ENCODE results near the gene BNC2.
"Not testable (repeated sequence)": the region's sequence is repeated elsewhere in the genome, so short reads cannot be mapped to it uniquely, and the experiment has no call there.

The BNC2 gene

DNA sequence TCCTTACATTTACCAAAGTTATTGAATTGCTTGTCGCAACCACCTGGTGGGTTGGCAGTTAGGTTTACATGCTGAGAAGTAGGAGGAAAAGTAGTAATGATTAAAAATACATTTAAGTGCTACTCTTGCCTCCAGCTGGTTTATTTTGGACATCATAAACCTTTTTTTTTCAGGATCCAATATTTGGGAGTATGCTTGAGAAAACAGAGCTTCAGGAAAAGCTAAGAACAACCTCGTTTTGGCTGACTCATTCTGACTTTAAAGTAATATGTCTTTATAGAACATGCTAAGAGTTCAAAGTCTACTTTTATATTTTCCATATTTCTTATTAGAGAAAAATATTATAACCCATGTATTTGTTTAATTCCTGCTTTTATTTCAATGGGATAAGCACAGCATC, 41.7 kb upstream of the BNC2 start:
- Histone ChIP-seq H3K4me3 (replicated peaks; ENCODE audit: insufficient read depth, low read length) (no peak overlapping the region), H3K27me3 (ENCODE audit: insufficient read depth, poor library complexity, severe bottlenecking) (no peaks in the 10 kb centered on the region), H3K27ac (replicated peaks) (no peak overlapping the region)
- TF ChIP-seq SPI1 (IDR thresholded peaks at IDR 0.05; ENCODE audit: borderline replicate concordance, low read depth), result no peak
- TF ChIP-seq, protein P1, sequence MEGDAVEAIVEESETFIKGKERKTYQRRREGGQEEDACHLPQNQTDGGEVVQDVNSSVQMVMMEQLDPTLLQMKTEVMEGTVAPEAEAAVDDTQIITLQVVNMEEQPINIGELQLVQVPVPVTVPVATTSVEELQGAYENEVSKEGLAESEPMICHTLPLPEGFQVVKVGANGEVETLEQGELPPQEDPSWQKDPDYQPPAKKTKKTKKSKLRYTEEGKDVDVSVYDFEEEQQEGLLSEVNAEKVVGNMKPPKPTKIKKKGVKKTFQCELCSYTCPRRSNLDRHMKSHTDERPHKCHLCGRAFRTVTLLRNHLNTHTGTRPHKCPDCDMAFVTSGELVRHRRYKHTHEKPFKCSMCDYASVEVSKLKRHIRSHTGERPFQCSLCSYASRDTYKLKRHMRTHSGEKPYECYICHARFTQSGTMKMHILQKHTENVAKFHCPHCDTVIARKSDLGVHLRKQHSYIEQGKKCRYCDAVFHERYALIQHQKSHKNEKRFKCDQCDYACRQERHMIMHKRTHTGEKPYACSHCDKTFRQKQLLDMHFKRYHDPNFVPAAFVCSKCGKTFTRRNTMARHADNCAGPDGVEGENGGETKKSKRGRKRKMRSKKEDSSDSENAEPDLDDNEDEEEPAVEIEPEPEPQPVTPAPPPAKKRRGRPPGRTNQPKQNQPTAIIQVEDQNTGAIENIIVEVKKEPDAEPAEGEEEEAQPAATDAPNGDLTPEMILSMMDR (IDR thresholded peaks at IDR 0.05; ENCODE audit: insufficient read depth, low read length), result no peak
- no peak for TF ChIP-seq GABPA (IDR thresholded peaks at IDR 0.05; ENCODE audit: low read depth)
- TF ChIP-seq, protein P2, sequence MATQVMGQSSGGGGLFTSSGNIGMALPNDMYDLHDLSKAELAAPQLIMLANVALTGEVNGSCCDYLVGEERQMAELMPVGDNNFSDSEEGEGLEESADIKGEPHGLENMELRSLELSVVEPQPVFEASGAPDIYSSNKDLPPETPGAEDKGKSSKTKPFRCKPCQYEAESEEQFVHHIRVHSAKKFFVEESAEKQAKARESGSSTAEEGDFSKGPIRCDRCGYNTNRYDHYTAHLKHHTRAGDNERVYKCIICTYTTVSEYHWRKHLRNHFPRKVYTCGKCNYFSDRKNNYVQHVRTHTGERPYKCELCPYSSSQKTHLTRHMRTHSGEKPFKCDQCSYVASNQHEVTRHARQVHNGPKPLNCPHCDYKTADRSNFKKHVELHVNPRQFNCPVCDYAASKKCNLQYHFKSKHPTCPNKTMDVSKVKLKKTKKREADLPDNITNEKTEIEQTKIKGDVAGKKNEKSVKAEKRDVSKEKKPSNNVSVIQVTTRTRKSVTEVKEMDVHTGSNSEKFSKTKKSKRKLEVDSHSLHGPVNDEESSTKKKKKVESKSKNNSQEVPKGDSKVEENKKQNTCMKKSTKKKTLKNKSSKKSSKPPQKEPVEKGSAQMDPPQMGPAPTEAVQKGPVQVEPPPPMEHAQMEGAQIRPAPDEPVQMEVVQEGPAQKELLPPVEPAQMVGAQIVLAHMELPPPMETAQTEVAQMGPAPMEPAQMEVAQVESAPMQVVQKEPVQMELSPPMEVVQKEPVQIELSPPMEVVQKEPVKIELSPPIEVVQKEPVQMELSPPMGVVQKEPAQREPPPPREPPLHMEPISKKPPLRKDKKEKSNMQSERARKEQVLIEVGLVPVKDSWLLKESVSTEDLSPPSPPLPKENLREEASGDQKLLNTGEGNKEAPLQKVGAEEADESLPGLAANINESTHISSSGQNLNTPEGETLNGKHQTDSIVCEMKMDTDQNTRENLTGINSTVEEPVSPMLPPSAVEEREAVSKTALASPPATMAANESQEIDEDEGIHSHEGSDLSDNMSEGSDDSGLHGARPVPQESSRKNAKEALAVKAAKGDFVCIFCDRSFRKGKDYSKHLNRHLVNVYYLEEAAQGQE (IDR thresholded peaks at IDR 0.05; ENCODE audit: insufficient replicate concordance, low read depth), result no peak
- no peak for TF ChIP-seq POLR2AphosphoS5 (IDR thresholded peaks at IDR 0.05; ENCODE audit: low read depth)
- DNase-seq (ENCODE audit: low read depth in 1 of 2, low spot score in 1 of 2), result no peak

DNA sequence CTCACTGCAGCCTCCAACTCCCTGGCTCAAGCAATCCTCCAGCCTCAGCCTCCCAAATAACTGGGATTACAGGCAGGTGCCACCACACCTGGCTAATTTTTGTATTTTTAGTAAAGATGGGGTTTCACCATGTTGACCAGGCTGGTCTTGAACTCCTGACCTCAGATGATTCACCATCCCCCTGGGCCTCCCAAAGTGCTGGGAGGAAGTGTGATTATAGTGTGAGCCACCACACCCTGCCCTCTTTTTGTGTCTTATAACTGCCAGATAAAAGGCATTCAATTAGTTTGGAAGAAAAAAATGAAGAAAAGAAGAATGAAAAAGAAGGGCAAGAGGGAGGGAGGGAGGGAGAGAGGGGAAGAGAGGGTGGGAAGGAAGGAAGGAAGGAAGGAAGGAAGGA, 37.7 kb upstream of the BNC2 start:
- DNase-seq (ENCODE audit: low read depth in 1 of 2, low spot score in 1 of 2); H3K27me3 ChIP-seq (ENCODE audit: insufficient read depth, poor library complexity, severe bottlenecking): not testable (repeated sequence)

DNA sequence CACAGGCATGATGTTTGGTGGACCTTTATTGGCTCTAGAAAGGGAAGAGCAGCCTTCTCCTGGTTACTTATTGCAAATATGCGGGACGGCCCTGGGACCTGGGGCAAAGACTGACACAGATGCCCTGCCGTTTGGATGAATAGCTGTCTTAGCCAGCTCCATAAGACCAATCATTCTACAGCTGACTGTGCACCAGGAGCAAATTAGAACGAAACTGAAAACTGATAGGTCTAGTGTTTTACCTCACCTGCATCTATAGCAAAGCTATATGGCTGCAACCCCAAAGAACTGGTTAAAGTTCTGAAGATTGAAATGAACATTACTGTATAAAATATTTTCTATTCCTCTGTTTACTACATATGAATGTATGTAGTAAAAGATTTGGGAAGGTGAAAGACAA, 34.2 kb upstream of the BNC2 start:
- H3K27ac ChIP-seq (replicated peaks), result no peak overlapping the region
- no peaks in the 10 kb centered on the region for H3K27me3 ChIP-seq (ENCODE audit: insufficient read depth, poor library complexity, severe bottlenecking)
- TF ChIP-seq, protein P1 (IDR thresholded peaks at IDR 0.05; ENCODE audit: insufficient read depth, low read length), result no peak
- TF ChIP-seq, protein P2 (IDR thresholded peaks at IDR 0.05; ENCODE audit: insufficient replicate concordance, low read depth), result no peak
- TF ChIP-seq GABPA (IDR thresholded peaks at IDR 0.05; ENCODE audit: low read depth) (no peak), POLR2AphosphoS5 (IDR thresholded peaks at IDR 0.05; ENCODE audit: low read depth) (no peak), SPI1 (IDR thresholded peaks at IDR 0.05; ENCODE audit: borderline replicate concordance, low read depth) (no peak)
- no peak overlapping the region for H3K4me3 ChIP-seq (replicated peaks; ENCODE audit: insufficient read depth, low read length)
- no peak for DNase-seq (ENCODE audit: low read depth in 1 of 2, low spot score in 1 of 2)

More for the DNA sequence above, 37.7 kb upstream of the BNC2 start:
- H3K27ac ChIP-seq (replicated peaks); H3K4me3 ChIP-seq (replicated peaks; ENCODE audit: insufficient read depth, low read length): not testable (repeated sequence)

DNA sequence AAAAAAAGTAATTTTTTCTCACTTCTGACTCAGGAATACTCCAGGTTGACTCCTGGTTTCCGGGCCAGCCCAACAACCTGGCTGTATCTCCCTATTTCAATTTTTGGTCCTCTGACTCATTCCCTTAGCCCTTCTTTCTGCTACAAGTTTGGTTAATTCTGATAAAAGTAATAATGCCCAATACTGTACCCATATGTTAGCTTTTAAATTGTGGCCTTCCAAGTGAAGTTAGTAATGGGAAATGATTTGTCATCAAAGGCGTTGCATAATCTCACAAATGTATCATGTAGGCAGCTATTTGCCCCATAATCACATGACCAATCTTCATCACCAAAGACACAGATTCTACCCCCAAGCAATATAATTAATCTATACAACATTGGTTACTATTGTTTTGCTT, 31.1 kb upstream of the BNC2 start:
- no peak for DNase-seq (ENCODE audit: low read depth in 1 of 2, low spot score in 1 of 2)
- TF ChIP-seq SPI1 (IDR thresholded peaks at IDR 0.05; ENCODE audit: borderline replicate concordance, low read depth), result no peak
- no peak for TF ChIP-seq POLR2AphosphoS5 (IDR thresholded peaks at IDR 0.05; ENCODE audit: low read depth)
- no peak for TF ChIP-seq GABPA (IDR thresholded peaks at IDR 0.05; ENCODE audit: low read depth)
- TF ChIP-seq, protein P1 (IDR thresholded peaks at IDR 0.05; ENCODE audit: insufficient read depth, low read length), result no peak
- H3K27ac ChIP-seq (replicated peaks), result no peak overlapping the region
- no peaks in the 10 kb centered on the region for H3K27me3 ChIP-seq (ENCODE audit: insufficient read depth, poor library complexity, severe bottlenecking)
- no peak overlapping the region for H3K4me3 ChIP-seq (replicated peaks; ENCODE audit: insufficient read depth, low read length)
